Measurements from ENCODE around the gene KCNIP4.

DNA sequence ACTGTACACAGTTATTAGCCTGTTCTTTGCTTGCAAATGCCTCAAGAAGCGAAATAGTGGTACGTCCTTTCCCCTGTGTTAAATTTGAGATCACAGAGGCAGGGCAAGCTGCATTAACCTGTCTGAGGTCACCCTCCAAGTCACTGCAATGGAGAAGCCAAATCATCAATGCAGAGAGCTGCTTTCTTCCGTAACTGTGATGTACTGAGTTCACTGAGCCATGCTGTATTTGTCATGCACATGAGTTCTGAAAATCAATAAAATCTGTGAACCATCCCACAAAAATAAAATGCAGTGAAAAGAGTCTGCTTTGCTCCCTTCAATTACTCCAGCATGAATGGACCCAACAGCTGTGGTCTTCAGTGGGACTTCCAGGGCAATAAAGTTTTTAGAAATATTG is 393.5 kb downstream of the KCNIP4 start:
- no peak for TF ChIP-seq POLR2A (IDR thresholded peaks at IDR 0.05)
- TF ChIP-seq, protein P1, sequence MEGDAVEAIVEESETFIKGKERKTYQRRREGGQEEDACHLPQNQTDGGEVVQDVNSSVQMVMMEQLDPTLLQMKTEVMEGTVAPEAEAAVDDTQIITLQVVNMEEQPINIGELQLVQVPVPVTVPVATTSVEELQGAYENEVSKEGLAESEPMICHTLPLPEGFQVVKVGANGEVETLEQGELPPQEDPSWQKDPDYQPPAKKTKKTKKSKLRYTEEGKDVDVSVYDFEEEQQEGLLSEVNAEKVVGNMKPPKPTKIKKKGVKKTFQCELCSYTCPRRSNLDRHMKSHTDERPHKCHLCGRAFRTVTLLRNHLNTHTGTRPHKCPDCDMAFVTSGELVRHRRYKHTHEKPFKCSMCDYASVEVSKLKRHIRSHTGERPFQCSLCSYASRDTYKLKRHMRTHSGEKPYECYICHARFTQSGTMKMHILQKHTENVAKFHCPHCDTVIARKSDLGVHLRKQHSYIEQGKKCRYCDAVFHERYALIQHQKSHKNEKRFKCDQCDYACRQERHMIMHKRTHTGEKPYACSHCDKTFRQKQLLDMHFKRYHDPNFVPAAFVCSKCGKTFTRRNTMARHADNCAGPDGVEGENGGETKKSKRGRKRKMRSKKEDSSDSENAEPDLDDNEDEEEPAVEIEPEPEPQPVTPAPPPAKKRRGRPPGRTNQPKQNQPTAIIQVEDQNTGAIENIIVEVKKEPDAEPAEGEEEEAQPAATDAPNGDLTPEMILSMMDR (IDR thresholded peaks at IDR 0.05), result no peak
